Measurements from ENCODE around the gene CCDC27. TPM values are rescaled to one million over a fixed set of nuclear protein-coding genes. Genes with fewer than 3 reads are reported as not detected.

The CCDC27 gene
- total RNA-seq = not detected in 2 replicates

GRCh38 chr1:3752400-3752945 lies at the start of gene CCDC27:
Gene CCDC27 (plus strand): TSS chr1:3752450. CDS start chr1:3752482, 32 bp downstream.

GRCh38 chr1:3772715-3773571 lies 20.7 kb downstream of the CCDC27 start, which contains the start of gene SMIM1:
Gene SMIM1 (plus strand): TSS chr1:3772749. CDS start chr1:3775374, 2,625 bp downstream.

GRCh38 chr1:3796215-3797061 lies 44.2 kb downstream of the CCDC27 start, which contains the start of gene LRRC47:
Gene LRRC47 (minus strand): TSS chr1:3796498. CDS start chr1:3796476, 22 bp downstream.

Other genes starting within 250 kb of the CCDC27 start
- 1.5 and 2.4 TPM in 2 replicates for gene MEGF6, start 140.9 kb upstream of the CCDC27 start, total RNA-seq
- 25.8 and 26.2 TPM in 2 replicates for gene TPRG1L, start 127.4 kb upstream of the CCDC27 start, total RNA-seq
- gene WRAP73, start 102.3 kb upstream of the CCDC27 start, total RNA-seq = 10.7 and 12.6 TPM in 2 replicates
- not detected in 2 replicates for gene TP73, start 99.9 kb upstream of the CCDC27 start, total RNA-seq
- gene SMIM1, start 20.3 kb downstream of the CCDC27 start, total RNA-seq = 3.5 and 4.1 TPM in 2 replicates
- 19.5 and 19.7 TPM in 2 replicates for gene LRRC47, start 44.0 kb downstream of the CCDC27 start, total RNA-seq
- gene CEP104, start 104.8 kb downstream of the CCDC27 start, total RNA-seq = 8.1 and 14.2 TPM in 2 replicates
- 4.6 and 5.1 TPM in 2 replicates for gene DFFB, start 105.0 kb downstream of the CCDC27 start, total RNA-seq
- 18.8 and 31.1 TPM in 2 replicates for gene C1orf174, start 147.8 kb downstream of the CCDC27 start, total RNA-seq

All from bronchial smooth muscle cell (primary cell).